ACC112 (cell line): Measurements from ENCODE around the gene SESN1.
"Not testable (repeated sequence)": the region's sequence is repeated elsewhere in the genome, so short reads cannot be mapped to it uniquely, and the experiment has no call there.

Experiments
- H2AFZ ChIP-seq: fragments of 200-600 bp; sonication (generic); one replicate; pipeline ENCODE4 v1.6.0; 2017; ENCODE audit warnings: antibody characterized with exemption, low read length; ENCODE audit not compliant: unreplicated experiment
- H3K27ac ChIP-seq: fragments of 200-600 bp; sonication (generic); 2 replicates; pipeline ENCODE4 v1.5.1; 2014; ENCODE audit warnings: low read depth, mild to moderate bottlenecking, antibody characterized with exemption, low read length, moderate library complexity
- H3K27me3 ChIP-seq: fragments of 200-600 bp; sonication (generic); 2 replicates; pipeline ENCODE4 v1.6.1; 2014; ENCODE audit warnings: mild to moderate bottlenecking, antibody characterized with exemption, low read length, moderate library complexity, mixed read lengths; ENCODE audit not compliant: insufficient read depth
- H3K36me3 ChIP-seq: fragments of 200-600 bp; sonication (generic); 2 replicates; pipeline ENCODE4 v1.6.1; 2016; ENCODE audit warnings: mild to moderate bottlenecking, antibody characterized with exemption, low read length, moderate library complexity, mixed read lengths; ENCODE audit not compliant: insufficient read depth
- H3K4me1 ChIP-seq: fragments of 200-600 bp; sonication (generic); one replicate; pipeline ENCODE4 v1.6.1; 2016; ENCODE audit warnings: low read length, mixed read lengths; ENCODE audit not compliant: insufficient read depth, unreplicated experiment, control insufficient read depth
- H3K4me3 ChIP-seq: fragments of 200-600 bp; sonication (generic); 2 replicates; pipeline ENCODE4 v1.5.1; 2014; ENCODE audit warnings: mild to moderate bottlenecking, low read depth, low read length
- H3K79me2 ChIP-seq: fragments of 200-600 bp; sonication (generic); one replicate; pipeline ENCODE4 v1.6.0; 2016; ENCODE audit warnings: low read length; ENCODE audit not compliant: control insufficient read depth, unreplicated experiment, insufficient read depth

SESN1 gene

GRCh38 chr6:109095835-109096084 is 1.1 kb upstream of the SESN1 start:
- Histone ChIP-seq H3K36me3 (no peaks in the 10 kb centered on the region), H3K4me1 (peaks cover 18% of the 10 kb centered on the region), H2AFZ (peak overlapping the region; percentile 83), H3K4me3 (peak overlapping the region; percentile 85), H3K27me3 (no peaks in the 10 kb centered on the region), H3K79me2 (peaks cover 68% of the 10 kb centered on the region), H3K27ac (peak overlapping the region; percentile 92)

GRCh38 chr6:109095036-109095834 is 589 bp upstream of the SESN1 start, which contains the start of gene CEP57L1:
CEP57L1 (plus strand) TSS chr6:109095507; CDS start chr6:109145222, 49,715 bp downstream.
- H3K27me3 ChIP-seq, result no peaks in the 10 kb centered on the region
- H3K4me1 ChIP-seq, result peaks cover 18% of the 10 kb centered on the region
- peaks cover 71% of the 10 kb centered on the region for H3K79me2 ChIP-seq
- peak within 1 kb of the TSS; percentile 83 for H2AFZ ChIP-seq
- H3K36me3 ChIP-seq, result no peaks in the 10 kb centered on the region
- peak within 1 kb of the TSS; percentile 85 for H3K4me3 ChIP-seq
- peak within 1 kb of the TSS; percentile 92 for H3K27ac ChIP-seq

- H3K27me3 ChIP-seq, result no peaks in the 10 kb centered on the region
- H2AFZ ChIP-seq, result peak overlapping the region; percentile 59
- H3K79me2 ChIP-seq, result peaks cover 77% of the 10 kb centered on the region
- peak overlapping the region; percentile 92; the same call in 1 of the 2 replicates for H3K27ac ChIP-seq
- peak overlapping the region; percentile 85 for H3K4me3 ChIP-seq
- H3K36me3 ChIP-seq, result no peaks in the 10 kb centered on the region
- H3K4me1 ChIP-seq, result peaks cover 21% of the 10 kb centered on the region
Observed at GRCh38 chr6:109093732-109094415, 772 bp downstream of the SESN1 start.

- Histone ChIP-seq H3K4me3 (peak overlapping the region; percentile 85), H3K4me1 (peaks cover 20% of the 10 kb centered on the region), H3K79me2 (peaks cover 61% of the 10 kb centered on the region), H3K27ac (no peak overlapping the region), H3K36me3 (no peaks in the 10 kb centered on the region), H2AFZ (peak overlapping the region; percentile 8), H3K27me3 (no peaks in the 10 kb centered on the region)
Observed at GRCh38 chr6:109092074-109092473, 2.6 kb downstream of the SESN1 start.

GRCh38 chr6:109091314-109092024 is 3.2 kb downstream of the SESN1 start:
- H3K4me3 ChIP-seq, result peak overlapping the region; percentile 85
- H2AFZ ChIP-seq, result no peak overlapping the region
- no peak overlapping the region for H3K27ac ChIP-seq
- peaks cover 55% of the 10 kb centered on the region for H3K79me2 ChIP-seq
- no peaks in the 10 kb centered on the region for H3K27me3 ChIP-seq
- H3K4me1 ChIP-seq, result peaks cover 14% of the 10 kb centered on the region
- H3K36me3 ChIP-seq, result no peaks in the 10 kb centered on the region

GRCh38 chr6:109088995-109089394 is 5.7 kb downstream of the SESN1 start:
- no peaks in the 10 kb centered on the region for H3K27me3 ChIP-seq
- no peak overlapping the region for H2AFZ ChIP-seq
- no peak overlapping the region for H3K27ac ChIP-seq
- peaks cover 10% of the 10 kb centered on the region for H3K4me1 ChIP-seq
- H3K4me3 ChIP-seq, result no peak overlapping the region
- peaks cover 45% of the 10 kb centered on the region for H3K79me2 ChIP-seq
- no peaks in the 10 kb centered on the region for H3K36me3 ChIP-seq

- peaks cover 10% of the 10 kb centered on the region for H3K4me1 ChIP-seq
- no peak overlapping the region for H2AFZ ChIP-seq
- H3K4me3 ChIP-seq, result no peak overlapping the region
- H3K36me3 ChIP-seq, result no peaks in the 10 kb centered on the region
- H3K27me3 ChIP-seq, result no peaks in the 10 kb centered on the region
- no peak overlapping the region for H3K27ac ChIP-seq
- peaks cover 33% of the 10 kb centered on the region for H3K79me2 ChIP-seq
Observed at GRCh38 chr6:109087661-109088264, 6.9 kb downstream of the SESN1 start.

GRCh38 chr6:109084146-109084545 is 10.5 kb downstream of the SESN1 start:
- H3K36me3 ChIP-seq, H3K4me3 ChIP-seq, H2AFZ ChIP-seq, H3K27me3 ChIP-seq, H3K27ac ChIP-seq, H3K4me1 ChIP-seq, H3K79me2 ChIP-seq: not testable (repeated sequence)

- Histone ChIP-seq H3K4me1 (peaks cover 5% of the 10 kb centered on the region), H2AFZ (no peak overlapping the region), H3K79me2 (no peaks in the 10 kb centered on the region)
Observed at GRCh38 chr6:109083657-109084056, 11.0 kb downstream of the SESN1 start.

GRCh38 chr6:109082188-109082577 is 12.5 kb downstream of the SESN1 start:
- peaks cover 5% of the 10 kb centered on the region for H3K4me1 ChIP-seq
- H3K4me3 ChIP-seq, result no peak overlapping the region
- no peaks in the 10 kb centered on the region for H3K79me2 ChIP-seq
- no peaks in the 10 kb centered on the region for H3K27me3 ChIP-seq
- H3K27ac ChIP-seq, result no peak overlapping the region
- no peaks in the 10 kb centered on the region for H3K36me3 ChIP-seq
- H2AFZ ChIP-seq, result no peak overlapping the region

More at GRCh38 chr6:109083657-109084056, 11.0 kb downstream of the SESN1 start:
- Histone ChIP-seq H3K36me3 (no peaks in the 10 kb centered on the region), H3K4me3 (no peak overlapping the region), H3K27me3 (no peaks in the 10 kb centered on the region), H3K27ac (no peak overlapping the region)
